IPS DF 4.7 (cell line): ENCODE data around the gene NKX2-1.
"Not testable (repeated sequence)": the region's sequence is repeated elsewhere in the genome, so short reads cannot be mapped to it uniquely, and the experiment has no call there.

Experiments used
- DNase-seq: peaks from one replicate; pipeline ENCODE4 v3.0.0-alpha.2; 2013; ENCODE audit warnings: low spot score; ENCODE audit errors: extremely low read depth

NKX2-1 gene

DNA sequence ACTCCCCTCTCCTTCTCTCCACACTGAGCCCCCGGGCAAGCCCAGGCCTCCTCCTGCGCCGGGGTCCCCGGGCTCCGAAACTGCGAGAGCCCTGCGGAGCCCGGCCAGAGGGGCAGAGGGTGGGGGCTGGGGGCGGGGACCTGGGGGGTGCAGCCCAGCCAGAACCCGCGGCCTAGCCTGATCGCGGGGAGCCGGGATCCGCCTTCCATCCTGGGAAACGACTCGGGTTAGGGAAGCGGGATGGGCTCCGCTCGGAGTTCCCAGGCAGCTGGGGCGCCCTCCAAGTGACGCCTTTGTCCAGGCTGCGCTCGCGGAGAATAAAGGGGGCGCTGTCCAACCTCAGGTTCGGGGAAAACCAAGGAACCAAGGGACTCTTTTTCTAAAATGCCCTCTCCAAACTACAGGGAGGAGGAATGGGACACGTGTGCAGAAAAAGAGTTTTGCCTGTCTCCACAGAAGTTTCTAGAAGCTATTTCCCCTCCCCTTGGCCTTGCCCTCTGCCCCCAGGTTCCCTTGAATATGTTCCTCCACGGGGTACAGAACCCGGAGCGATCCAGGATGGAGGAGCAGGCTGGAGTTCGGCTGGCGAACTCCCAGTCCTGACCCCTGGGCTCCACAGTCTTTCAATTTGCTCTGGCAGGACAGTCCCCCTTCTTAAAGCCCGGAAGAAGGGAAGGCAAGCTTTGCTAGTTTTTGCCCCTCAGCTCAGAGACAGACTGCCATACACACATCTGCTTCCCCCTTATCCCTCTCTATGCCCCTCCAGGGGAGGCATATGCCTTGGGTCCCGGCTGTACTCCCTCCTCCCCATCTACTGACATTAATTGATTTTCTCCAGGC, 13.9 kb downstream of the NKX2-1 start:
- DNase-seq: no peak

DNA sequence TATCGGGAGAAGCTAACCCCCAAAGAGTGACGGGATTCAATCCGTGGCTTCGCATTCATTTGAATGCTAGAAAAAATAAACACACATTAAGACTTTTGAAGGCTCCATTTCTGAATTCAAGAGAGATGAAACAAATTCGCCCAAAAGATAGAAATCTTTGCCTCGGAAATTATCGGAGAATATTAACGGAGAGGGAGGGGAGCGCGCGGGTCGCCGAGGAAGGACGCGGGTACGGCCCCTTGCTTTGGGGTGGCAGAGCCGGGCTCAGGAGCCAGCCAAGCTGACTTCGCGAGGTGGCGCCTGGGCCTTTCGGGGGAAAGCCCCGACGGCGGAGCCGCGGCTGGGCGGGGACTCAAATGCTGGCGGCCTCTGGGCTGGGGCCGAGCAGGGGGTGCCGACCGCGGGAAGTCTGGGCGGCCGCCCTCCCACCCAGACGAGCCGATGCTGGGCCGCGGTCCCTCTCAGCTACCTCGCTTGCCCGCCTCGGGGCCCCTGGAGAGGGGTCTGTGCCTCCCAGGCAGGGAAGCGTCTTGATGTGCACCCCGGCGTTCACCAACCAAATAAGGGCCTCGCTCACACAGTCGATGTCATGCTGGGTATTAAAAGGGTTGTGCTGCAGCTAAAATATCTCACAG, 14.7 kb downstream of the NKX2-1 start:
- DNase-seq: no peak

DNA sequence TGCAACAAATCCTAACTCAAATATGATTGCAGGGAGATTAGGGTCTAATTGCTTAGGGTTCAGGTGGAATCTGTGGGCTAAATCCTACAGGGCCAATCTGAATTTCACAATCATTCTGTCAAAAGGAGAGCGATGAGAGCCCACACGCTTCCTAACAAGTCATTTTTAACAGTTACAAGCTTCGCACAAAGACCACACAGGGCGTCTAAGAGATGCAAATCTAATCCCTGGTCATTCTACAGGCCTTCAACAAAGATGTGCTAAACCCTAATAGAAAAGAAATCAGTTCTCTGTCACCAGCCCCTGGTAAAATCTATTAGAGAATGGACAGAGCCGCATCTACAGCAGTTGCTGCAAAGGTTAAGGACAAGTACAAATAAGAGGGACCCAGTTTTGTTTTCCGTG, 15.3 kb downstream of the NKX2-1 start:
- DNase-seq: no peak

DNA sequence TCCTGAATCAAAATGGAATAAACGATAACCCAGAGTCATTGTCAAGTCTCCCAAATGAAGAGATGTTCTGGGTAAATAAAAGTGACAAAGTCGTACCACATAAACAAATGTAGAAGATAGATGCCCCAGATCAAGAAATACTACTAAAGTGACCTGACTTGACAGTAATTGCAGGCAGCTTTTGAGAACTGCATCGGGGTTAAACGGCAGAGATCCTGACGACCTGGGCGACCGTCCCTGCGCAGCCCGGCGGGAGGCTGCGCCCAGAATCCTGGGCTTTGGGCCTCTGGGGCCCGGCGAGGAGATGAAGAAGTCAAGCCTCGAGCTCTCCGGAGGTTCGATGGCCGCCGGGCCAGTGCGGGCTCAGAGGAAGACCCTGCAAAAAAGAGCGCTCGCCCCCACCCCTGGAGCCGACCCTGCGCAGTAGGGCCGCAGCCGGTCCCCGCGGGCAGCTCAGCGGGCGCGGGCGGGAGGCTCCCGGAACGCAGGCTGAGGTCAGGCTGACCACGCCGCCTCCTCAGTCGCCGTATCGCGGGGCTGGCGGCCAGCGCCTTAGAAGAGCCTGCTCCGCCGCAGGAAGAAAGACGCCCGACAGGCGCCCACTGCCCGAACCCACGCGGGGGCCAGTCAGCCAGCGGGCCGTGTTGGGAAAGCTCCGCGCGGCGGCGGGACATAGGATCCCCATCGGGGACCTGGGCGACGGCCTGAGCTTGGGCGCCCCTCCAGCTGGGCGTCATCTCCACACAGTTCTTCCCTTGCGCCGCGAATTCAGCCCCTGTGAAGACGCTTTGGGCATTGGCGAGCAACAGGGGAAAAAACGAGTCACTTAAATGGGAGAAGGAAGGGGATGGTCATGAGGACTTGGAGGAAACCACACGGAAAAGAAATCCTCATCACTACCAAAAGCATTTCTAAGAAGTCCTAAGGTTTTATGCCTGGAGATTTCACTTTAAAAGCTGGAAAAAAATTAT, 16.0 kb downstream of the NKX2-1 start:
- DNase-seq: no peak

DNA sequence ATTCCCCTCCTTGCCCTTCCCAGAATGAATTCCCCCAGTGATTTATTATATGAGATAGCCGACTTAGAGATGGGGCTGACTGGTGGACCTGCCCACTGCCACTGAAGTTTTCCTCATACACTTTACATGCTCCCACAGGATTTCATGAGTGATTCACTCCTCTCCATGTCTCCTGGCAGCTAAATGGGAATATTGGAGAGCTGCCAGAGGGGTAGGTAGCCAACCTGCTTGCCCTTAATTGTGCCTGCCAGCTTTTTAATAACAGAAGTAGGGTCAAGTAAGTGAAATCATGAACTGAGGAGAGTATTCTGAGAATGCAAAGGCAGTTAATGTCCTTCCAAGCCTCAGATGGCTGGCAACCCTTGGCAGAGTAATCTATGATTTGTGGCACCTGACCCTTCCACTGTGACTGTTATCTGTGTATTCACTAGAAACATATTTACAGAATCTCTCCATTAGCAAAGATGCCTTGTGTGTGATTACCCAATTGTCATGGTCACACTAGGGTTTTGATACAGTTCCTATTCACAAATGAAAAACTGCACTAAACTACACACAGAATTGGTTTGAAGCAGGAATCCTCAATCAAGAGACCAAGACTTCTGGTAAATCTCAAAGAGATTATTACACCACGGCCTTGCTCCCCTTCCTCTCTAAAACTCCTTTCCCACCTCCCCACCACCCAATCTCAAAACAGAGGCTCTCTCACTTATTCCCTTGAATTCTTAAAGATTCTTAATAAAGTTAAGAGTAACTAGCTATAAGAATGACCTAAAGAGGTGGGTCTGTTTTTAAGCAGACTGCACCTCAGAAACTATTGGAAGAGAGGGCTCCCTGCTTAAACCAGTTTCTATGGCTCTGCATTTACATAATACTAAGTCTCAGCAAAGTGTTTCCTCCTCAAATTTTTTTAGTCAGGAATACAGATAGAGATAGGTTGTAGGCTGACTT, 17.2 kb downstream of the NKX2-1 start:
- no peak for DNase-seq

DNA sequence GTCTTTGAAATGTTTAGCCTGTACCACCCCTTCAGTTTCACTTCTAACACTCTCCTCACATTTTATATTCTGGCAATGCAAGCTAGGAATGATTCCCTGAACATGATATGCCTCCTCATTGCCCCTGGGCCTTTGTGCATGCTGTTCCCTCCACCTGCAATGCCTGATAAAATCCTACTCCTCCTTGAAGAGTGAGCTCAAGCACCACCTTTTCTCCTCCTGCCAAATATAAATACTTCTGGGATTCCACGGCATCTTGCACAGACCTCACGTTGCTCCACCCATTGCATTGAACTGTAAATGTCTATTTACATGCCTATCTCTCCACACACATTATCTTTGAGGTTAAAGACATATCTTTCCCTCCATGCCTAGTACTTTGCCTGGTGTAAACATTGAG, 21.1 kb downstream of the NKX2-1 start:
- DNase-seq: no peak

DNA sequence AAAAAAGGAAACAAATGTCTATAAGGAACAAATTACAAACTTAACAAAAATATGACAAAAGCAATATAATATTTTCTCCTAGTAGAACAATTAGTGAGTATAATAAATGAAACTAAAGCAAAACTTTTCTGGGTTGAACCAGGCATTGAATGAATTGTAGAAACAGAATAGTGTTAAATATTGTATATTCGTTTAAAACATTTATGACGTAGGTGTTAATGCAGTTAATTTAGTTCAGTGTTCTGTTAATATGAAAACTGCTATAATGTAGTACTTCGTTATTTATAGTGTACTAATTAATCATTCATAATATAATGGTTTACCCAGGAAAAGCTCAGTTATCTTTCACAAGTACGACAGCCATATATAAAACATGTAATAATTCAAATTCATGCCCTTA, 23.7 kb downstream of the NKX2-1 start:
- DNase-seq: no peak

DNA sequence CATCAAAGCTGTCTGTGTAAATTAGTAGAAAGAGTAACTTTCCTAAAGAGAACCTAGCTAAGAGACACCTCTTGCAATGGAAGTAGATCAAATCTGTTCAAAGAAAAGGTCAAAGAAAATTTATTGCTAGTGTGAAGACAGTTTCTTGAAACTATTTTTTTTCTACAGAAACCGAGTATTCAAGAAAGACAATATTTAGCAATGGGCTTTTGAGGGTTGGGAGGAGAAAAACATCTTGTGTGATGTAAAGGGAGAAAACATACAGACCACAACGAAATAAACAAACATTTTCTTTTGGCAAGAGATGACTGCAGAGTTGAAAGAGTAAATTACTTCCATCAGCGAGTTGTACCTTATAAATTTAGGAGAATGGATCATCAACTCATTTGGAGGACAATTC, 24.4 kb downstream of the NKX2-1 start:
- no peak for DNase-seq

DNA sequence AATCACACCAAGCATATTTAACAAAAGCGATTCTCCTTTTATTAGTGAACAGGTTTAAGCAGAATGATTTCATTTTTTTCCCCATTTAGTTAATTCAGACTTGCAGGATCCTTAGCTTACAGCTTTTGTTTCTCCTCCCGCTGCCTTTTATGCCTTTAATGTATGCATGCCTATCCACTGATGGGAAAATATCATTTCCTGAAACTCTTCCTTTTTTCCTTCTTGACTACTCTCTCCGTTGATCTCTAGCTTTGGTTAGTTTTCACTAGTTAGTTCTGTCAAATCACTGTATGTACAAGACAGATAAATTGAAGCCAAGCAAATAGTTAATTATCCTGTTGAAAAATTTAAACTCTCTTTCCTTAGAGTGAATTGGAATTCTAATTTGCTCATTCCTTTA, 26.3 kb downstream of the NKX2-1 start:
- DNase-seq: no peak

DNA sequence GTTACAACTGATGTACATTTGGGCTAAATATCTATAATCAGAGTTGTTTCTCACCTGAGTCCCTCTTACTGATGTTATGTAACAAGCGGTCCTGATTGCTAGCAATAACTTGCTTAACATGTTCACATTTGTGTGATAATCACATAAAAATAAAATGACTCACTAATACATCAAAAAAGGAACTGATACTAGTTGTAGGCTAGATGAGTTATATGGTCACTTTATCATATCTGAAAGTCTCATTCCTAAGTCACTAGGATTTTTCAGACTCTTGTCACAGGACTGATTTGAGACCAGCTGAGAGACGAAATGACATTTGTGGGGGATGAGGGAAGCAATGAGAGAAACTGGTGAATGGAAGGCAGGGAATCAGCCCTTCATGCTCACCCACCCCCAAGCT, 34.3 kb downstream of the NKX2-1 start:
- no peak for DNase-seq

DNA sequence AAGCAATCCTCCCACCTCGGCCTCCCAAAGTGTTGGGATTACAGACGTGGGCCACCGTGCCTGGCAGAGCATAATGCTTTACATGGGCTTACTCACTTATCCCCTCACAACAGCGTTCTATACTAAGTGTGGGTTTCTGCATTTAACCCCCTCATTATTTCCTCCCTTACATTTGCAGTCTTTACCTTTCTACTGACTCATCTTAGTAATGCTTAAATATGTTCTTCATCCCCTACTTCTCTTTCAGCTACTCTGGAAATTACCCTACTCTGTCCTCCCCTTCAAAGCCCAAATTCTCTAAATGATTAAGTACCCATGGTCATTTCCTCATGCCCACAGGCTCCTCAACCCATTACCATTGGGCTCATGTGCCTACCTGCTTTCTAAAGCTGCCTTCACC, 40.7 kb downstream of the NKX2-1 start:
- no peak for DNase-seq

DNA sequence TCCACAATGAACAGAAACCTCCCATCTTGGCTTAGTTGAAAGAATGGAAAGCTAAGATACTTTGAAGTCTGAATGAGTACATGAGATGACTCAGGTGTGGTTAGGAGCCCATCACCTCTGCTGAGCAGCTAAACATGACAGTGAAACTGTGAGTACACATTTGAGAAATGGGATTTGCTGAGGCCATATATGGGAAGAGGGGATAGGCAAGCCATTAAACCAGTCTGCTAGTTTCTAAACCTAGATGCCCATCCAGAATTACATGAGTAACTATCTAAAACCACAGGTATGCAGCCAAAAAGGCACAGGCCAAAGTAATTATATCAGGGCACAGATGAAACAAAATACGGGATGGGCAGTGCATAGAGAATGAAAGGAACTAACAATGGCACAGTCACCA, 41.2 kb downstream of the NKX2-1 start:
- no peak for DNase-seq

DNA sequence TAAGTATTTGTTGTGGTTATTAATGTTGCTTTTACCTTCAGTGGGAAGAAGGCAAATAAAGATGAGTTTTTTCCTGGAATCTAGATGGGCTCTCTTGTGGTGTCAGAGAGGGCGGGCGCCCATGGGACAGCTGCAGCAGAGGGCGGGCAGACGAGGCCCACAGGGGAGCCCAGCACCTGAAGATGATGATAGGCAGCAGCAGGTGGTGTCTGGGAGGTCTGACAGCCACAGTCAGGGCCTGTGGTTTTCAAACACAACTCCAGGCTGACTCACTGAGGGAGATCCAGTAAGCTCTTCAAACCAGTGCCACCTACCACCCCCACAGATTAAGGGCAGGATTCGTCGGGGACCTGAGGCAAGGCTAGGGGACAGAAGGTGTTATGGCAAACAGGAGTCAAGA, 42.8 kb downstream of the NKX2-1 start:
- no peak for DNase-seq

DNA sequence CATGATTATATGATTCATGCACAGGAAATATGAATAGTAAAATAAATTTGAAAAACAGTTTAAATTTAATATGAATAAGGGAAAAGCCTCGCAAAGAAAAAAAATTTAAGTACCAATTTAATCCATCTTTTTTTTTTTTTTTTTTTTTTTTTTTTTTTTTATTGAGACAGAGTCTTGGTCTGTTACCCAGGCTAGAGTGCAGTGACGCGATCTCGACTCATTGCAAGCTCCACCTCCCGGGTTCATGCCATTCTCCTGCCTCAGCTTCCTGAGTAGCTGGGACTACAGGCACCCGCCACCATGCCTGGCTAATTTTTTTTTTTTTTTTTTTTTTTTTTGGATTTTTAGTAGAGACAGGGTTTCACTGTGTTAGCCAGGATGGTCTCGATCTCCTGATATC, 44.0 kb downstream of the NKX2-1 start:
- not testable (repeated sequence) for DNase-seq

DNA sequence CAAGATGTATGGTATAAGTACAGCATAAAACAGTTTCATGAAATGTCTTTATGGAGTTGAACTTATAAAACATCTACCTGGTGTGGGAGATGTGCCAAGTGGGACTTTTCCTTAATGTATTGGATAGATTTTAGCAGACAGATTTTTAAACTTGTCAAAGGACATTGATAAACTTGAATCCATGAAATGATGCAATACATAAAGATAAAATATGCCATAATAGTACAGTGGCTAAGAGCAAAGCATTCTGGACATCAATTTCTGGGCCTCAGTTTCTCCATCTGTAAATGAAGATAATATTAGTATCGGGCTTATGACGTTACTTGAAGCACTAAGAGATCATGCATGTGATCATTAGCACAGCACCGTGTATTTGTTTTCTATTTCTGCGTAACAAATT, 45.4 kb downstream of the NKX2-1 start:
- no peak for DNase-seq

DNA sequence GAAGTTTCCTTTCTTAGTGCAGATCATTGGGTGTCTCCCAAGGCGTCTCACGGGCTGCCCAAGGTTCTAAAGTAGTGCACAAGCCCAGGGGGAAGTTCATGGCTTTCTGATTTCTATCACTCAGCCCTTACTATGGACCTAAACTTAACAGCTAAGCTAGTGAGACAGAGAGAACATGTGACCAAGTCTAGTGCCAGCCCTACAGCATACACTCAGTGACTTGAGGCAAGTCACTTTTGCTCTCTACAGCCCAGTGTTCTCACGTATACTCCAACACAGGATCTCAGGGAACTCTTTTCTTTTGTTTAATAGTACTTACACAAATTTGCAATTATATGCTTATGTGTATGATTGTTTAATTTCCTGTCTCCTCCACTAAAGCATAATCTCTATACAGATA, 48.6 kb downstream of the NKX2-1 start:
- no peak for DNase-seq

DNA sequence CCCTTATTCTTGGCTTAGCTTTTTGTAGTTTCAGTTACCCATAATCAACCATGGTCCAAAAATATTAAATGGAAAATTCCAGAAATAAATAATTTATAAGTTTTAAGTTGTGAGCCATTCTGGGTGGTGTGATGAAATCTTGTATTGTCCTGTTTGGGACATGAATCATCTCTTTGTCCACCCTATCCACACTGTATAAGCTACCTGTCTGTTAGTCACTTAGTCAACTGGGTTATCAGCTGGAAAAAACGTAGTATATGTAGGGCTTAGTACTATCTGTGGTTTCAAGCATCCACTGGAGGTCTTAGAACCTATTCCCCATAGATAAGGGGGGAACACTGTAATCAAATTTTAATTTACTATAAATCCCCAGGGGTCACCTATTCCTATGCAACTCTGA, 52.7 kb downstream of the NKX2-1 start:
- no peak for DNase-seq
